T-helper 2 cell treated with Interferon-gamma antibody and Interleukin-4, amounts not matched to agents 5 μg/mL and 100 μg/mL, for 36 hours (primary cell): ENCODE measurements around the gene HEXB.
"Not testable (repeated sequence)": the region's sequence is repeated elsewhere in the genome, so short reads cannot be mapped to it uniquely, and the experiment has no call there.

Experiments
- DNase-seq: peaks from one replicate; pipeline ENCODE4 v3.0.0; 2021; ENCODE audit warnings: low spot score
- H3K27ac Mint-ChIP-seq: one replicate; pipeline ENCODE4 v1.8.0; 2021; ENCODE audit warnings: mild to moderate bottlenecking, mixed read lengths
- H3K27me3 Mint-ChIP-seq: one replicate; pipeline ENCODE4 v1.8.0; 2021; ENCODE audit warnings: low read depth, mixed read lengths
- H3K36me3 Mint-ChIP-seq: one replicate; pipeline ENCODE4 v1.8.0; 2021; ENCODE audit warnings: low read depth, mixed read lengths
- H3K4me1 Mint-ChIP-seq: one replicate; pipeline ENCODE4 v1.8.0; 2021; ENCODE audit warnings: low read depth, mixed read lengths
- H3K4me3 Mint-ChIP-seq: one replicate; pipeline ENCODE4 v1.8.0; 2022; ENCODE audit warnings: mild to moderate bottlenecking, moderate library complexity, mixed read lengths
- H3K9me3 Mint-ChIP-seq: one replicate; pipeline ENCODE4 v1.8.0; 2021; ENCODE audit warnings: mixed read lengths

The HEXB gene

GRCh38 chr5:74669821-74670220, 15.2 kb upstream of the HEXB start:
- no peak for DNase-seq
- Mint-ChIP-seq H3K4me1 (no peaks in the 10 kb centered on the region), H3K27me3 (peaks cover 17% of the 10 kb centered on the region), H3K9me3 (no peaks in the 10 kb centered on the region), H3K36me3 (no peaks in the 10 kb centered on the region), H3K27ac (no peak overlapping the region), H3K4me3 (no peak overlapping the region)

GRCh38 chr5:74670396-74671038, 14.5 kb upstream of the HEXB start:
- H3K4me3 Mint-ChIP-seq = no peak overlapping the region
- no peak for DNase-seq
- H3K9me3 Mint-ChIP-seq = no peaks in the 10 kb centered on the region
- no peak overlapping the region for H3K27ac Mint-ChIP-seq
- H3K27me3 Mint-ChIP-seq = peaks cover 14% of the 10 kb centered on the region
- H3K4me1 Mint-ChIP-seq = no peaks in the 10 kb centered on the region
- H3K36me3 Mint-ChIP-seq = no peaks in the 10 kb centered on the region

GRCh38 chr5:74672215-74672877, 12.7 kb upstream of the HEXB start:
- Mint-ChIP-seq H3K36me3 (no peaks in the 10 kb centered on the region), H3K9me3 (no peaks in the 10 kb centered on the region), H3K4me1 (no peaks in the 10 kb centered on the region), H3K27ac (no peak overlapping the region), H3K27me3 (peaks cover 16% of the 10 kb centered on the region), H3K4me3 (no peak overlapping the region)
- no peak for DNase-seq

GRCh38 chr5:74673011-74673790, 11.8 kb upstream of the HEXB start:
- Mint-ChIP-seq H3K36me3 (no peaks in the 10 kb centered on the region), H3K27me3 (peaks cover 18% of the 10 kb centered on the region), H3K27ac (no peak overlapping the region), H3K4me1 (no peaks in the 10 kb centered on the region), H3K9me3 (no peaks in the 10 kb centered on the region), H3K4me3 (no peak overlapping the region)
- no peak for DNase-seq

- not testable (repeated sequence) for H3K9me3 Mint-ChIP-seq, H3K36me3 Mint-ChIP-seq, H3K27ac Mint-ChIP-seq, H3K4me3 Mint-ChIP-seq, H3K4me1 Mint-ChIP-seq, DNase-seq
- peaks cover 34% of the 10 kb centered on the region for H3K27me3 Mint-ChIP-seq
Observed at GRCh38 chr5:74676466-74676865, 8.6 kb upstream of the HEXB start.

GRCh38 chr5:74678123-74678522, 6.9 kb upstream of the HEXB start:
- not testable (repeated sequence) for H3K27ac Mint-ChIP-seq, DNase-seq, H3K4me3 Mint-ChIP-seq, H3K9me3 Mint-ChIP-seq, H3K36me3 Mint-ChIP-seq, H3K4me1 Mint-ChIP-seq
- H3K27me3 Mint-ChIP-seq = peaks cover 36% of the 10 kb centered on the region

- not testable (repeated sequence) for H3K9me3 Mint-ChIP-seq, H3K36me3 Mint-ChIP-seq, H3K4me1 Mint-ChIP-seq, H3K4me3 Mint-ChIP-seq, DNase-seq, H3K27ac Mint-ChIP-seq
- H3K27me3 Mint-ChIP-seq = peaks cover 34% of the 10 kb centered on the region
Observed at GRCh38 chr5:74679300-74679699, 5.7 kb upstream of the HEXB start.

- no peaks in the 10 kb centered on the region for H3K9me3 Mint-ChIP-seq
- H3K36me3 Mint-ChIP-seq = no peaks in the 10 kb centered on the region
- no peak overlapping the region for H3K27ac Mint-ChIP-seq
- DNase-seq = no peak
- H3K4me3 Mint-ChIP-seq = no peak overlapping the region
- H3K27me3 Mint-ChIP-seq = peaks cover 34% of the 10 kb centered on the region
- H3K4me1 Mint-ChIP-seq = no peaks in the 10 kb centered on the region
Observed at GRCh38 chr5:74679966-74680365, 5.1 kb upstream of the HEXB start.

- Mint-ChIP-seq H3K9me3 (no peaks in the 10 kb centered on the region), H3K4me3 (peak overlapping the region; percentile 83), H3K4me1 (peaks cover 17% of the 10 kb centered on the region), H3K36me3 (peaks cover 20% of the 10 kb centered on the region), H3K27me3 (peaks cover 10% of the 10 kb centered on the region), H3K27ac (peak overlapping the region; percentile 61)
- DNase-seq = no peak
Observed at GRCh38 chr5:74685979-74686631, 1.1 kb downstream of the HEXB start.

GRCh38 chr5:74686962-74687751, 2.1 kb downstream of the HEXB start:
- H3K27ac Mint-ChIP-seq = peak overlapping the region; percentile 22
- peak overlapping the region; percentile 83 for H3K4me3 Mint-ChIP-seq

GRCh38 chr5:74693191-74693590, 8.2 kb downstream of the HEXB start:
- Mint-ChIP-seq H3K27ac (no peak overlapping the region), H3K4me3 (no peak overlapping the region), H3K27me3 (no peaks in the 10 kb centered on the region), H3K36me3 (peaks cover 38% of the 10 kb centered on the region), H3K4me1 (peaks cover 5% of the 10 kb centered on the region), H3K9me3 (no peaks in the 10 kb centered on the region)
- no peak for DNase-seq

More at GRCh38 chr5:74686962-74687751, 2.1 kb downstream of the HEXB start:
- peaks cover 17% of the 10 kb centered on the region for H3K4me1 Mint-ChIP-seq
- peaks cover 5% of the 10 kb centered on the region for H3K27me3 Mint-ChIP-seq
- no peaks in the 10 kb centered on the region for H3K9me3 Mint-ChIP-seq
- DNase-seq = no peak
- peaks cover 22% of the 10 kb centered on the region for H3K36me3 Mint-ChIP-seq

GRCh38 chr5:74717596-74717995, 32.6 kb downstream of the HEXB start:
- Mint-ChIP-seq H3K9me3 (no peaks in the 10 kb centered on the region), H3K36me3 (peaks cover 36% of the 10 kb centered on the region), H3K27ac (no peak overlapping the region), H3K4me1 (no peaks in the 10 kb centered on the region), H3K4me3 (no peak overlapping the region), H3K27me3 (no peaks in the 10 kb centered on the region)
- no peak for DNase-seq

- DNase-seq = no peak
- Mint-ChIP-seq H3K4me3 (no peak overlapping the region), H3K36me3 (peaks cover 49% of the 10 kb centered on the region), H3K27me3 (no peaks in the 10 kb centered on the region), H3K9me3 (no peaks in the 10 kb centered on the region), H3K27ac (no peak overlapping the region), H3K4me1 (peaks cover 3% of the 10 kb centered on the region)
Observed at GRCh38 chr5:74722271-74722670, 37.2 kb downstream of the HEXB start.
